ENCODE results near the gene EVA1B. TPM values are rescaled to one million over a fixed set of nuclear protein-coding genes. Genes with fewer than 3 reads are reported as not detected.

Gene EVA1B
- 1 to 10 TPM; 5.8 to 6.3 TPM for total RNA-seq

- Mint-ChIP-seq H3K4me3 (peak within 1 kb of the TSS; percentile 77), H3K36me3 (no peaks in the 10 kb centered on the region), H3K27ac (peak within 1 kb of the TSS in 1 of 2 donors; percentile 63), H3K4me1 (ENCODE audit: low read depth in 2 of 2) (peaks cover 9 to 21% of the 10 kb centered on the region in 2 donors), H3K27me3 (peaks cover 0 to 4% of the 10 kb centered on the region in 2 donors), H3K9me3 (no peaks in the 10 kb centered on the region)
- ATAC-seq (peak; percentile 78 to 84), DNase-seq (ENCODE audit: low spot score) (peak; percentile 84)
These were observed at the start of gene EVA1B for GRCh38 chr1:36323636-36324352. Gene EVA1B (minus strand): TSS chr1:36323645. CDS start chr1:36323037, 608 bp downstream.

- Mint-ChIP-seq H3K27me3 (no peaks in the 10 kb centered on the region), H3K9me3 (no peaks in the 10 kb centered on the region), H3K4me3 (no peak overlapping the region), H3K27ac (peak overlapping the region; percentile 97 to 98), H3K4me1 (ENCODE audit: low read depth in 2 of 2) (peaks cover 48 to 50% of the 10 kb centered on the region in 2 donors), H3K36me3 (no peaks in the 10 kb centered on the region)
- ATAC-seq = no peak
- DNase-seq (ENCODE audit: low spot score) = no peak
These were observed 49.2 kb upstream of the EVA1B start for GRCh38 chr1:36372617-36373016.

- ATAC-seq (peak; percentile 19 to 58), DNase-seq (ENCODE audit: low spot score) (peak; percentile 83)
- H3K9me3 Mint-ChIP-seq = no peaks in the 10 kb centered on the region
- peaks cover 46 to 50% of the 10 kb centered on the region in 2 donors for H3K4me1 Mint-ChIP-seq (ENCODE audit: low read depth in 2 of 2)
- H3K36me3 Mint-ChIP-seq = no peaks in the 10 kb centered on the region
- H3K27me3 Mint-ChIP-seq = no peaks in the 10 kb centered on the region
- peak overlapping the region in 1 of 2 donors; percentile 68 for H3K27ac Mint-ChIP-seq
- no peak overlapping the region for H3K4me3 Mint-ChIP-seq
These were observed 45.8 kb upstream of the EVA1B start for GRCh38 chr1:36369061-36369861.

- no peak overlapping the region for H3K4me3 Mint-ChIP-seq
- peak overlapping the region in 1 of 2 donors; percentile 86 for H3K27ac Mint-ChIP-seq
- H3K4me1 Mint-ChIP-seq (ENCODE audit: low read depth in 2 of 2) = peaks cover 32 to 36% of the 10 kb centered on the region in 2 donors
- no peak for ATAC-seq
- H3K27me3 Mint-ChIP-seq = no peaks in the 10 kb centered on the region
- no peaks in the 10 kb centered on the region for H3K9me3 Mint-ChIP-seq
- H3K36me3 Mint-ChIP-seq = no peaks in the 10 kb centered on the region
- DNase-seq (ENCODE audit: low spot score) = no peak
These were observed 44.4 kb upstream of the EVA1B start for GRCh38 chr1:36367798-36368197.

GRCh38 chr1:36367066-36367465, 43.6 kb upstream of the EVA1B start:
- no peak for ATAC-seq
- DNase-seq (ENCODE audit: low spot score) = no peak
- Mint-ChIP-seq H3K27me3 (no peaks in the 10 kb centered on the region), H3K9me3 (no peaks in the 10 kb centered on the region), H3K36me3 (no peaks in the 10 kb centered on the region), H3K4me1 (ENCODE audit: low read depth in 2 of 2) (peaks cover 31 to 32% of the 10 kb centered on the region in 2 donors), H3K27ac (peak overlapping the region in 1 of 2 donors; percentile 86), H3K4me3 (no peak overlapping the region)

GRCh38 chr1:36366091-36366661, 42.7 kb upstream of the EVA1B start:
- Mint-ChIP-seq H3K27ac (peak overlapping the region; percentile 28 to 86), H3K27me3 (no peaks in the 10 kb centered on the region), H3K4me1 (ENCODE audit: low read depth in 2 of 2) (peaks cover 31 to 34% of the 10 kb centered on the region in 2 donors), H3K36me3 (no peaks in the 10 kb centered on the region), H3K9me3 (no peaks in the 10 kb centered on the region), H3K4me3 (no peak overlapping the region)
- peak; percentile 75 to 82 for ATAC-seq
- no peak for DNase-seq (ENCODE audit: low spot score)

GRCh38 chr1:36365381-36365780, 41.9 kb upstream of the EVA1B start:
- H3K9me3 Mint-ChIP-seq = no peaks in the 10 kb centered on the region
- H3K27me3 Mint-ChIP-seq = no peaks in the 10 kb centered on the region
- H3K4me1 Mint-ChIP-seq (ENCODE audit: low read depth in 2 of 2) = peaks cover 31 to 34% of the 10 kb centered on the region in 2 donors
- H3K27ac Mint-ChIP-seq = peak overlapping the region in 1 of 2 donors; percentile 86
- no peaks in the 10 kb centered on the region for H3K36me3 Mint-ChIP-seq
- ATAC-seq (no peak), DNase-seq (ENCODE audit: low spot score) (no peak)
- H3K4me3 Mint-ChIP-seq = no peak overlapping the region

GRCh38 chr1:36359911-36360550, 36.6 kb upstream of the EVA1B start:
- DNase-seq (ENCODE audit: low spot score) (no peak), ATAC-seq (no peak)
- H3K27me3 Mint-ChIP-seq = no peaks in the 10 kb centered on the region
- no peaks in the 10 kb centered on the region for H3K9me3 Mint-ChIP-seq
- H3K27ac Mint-ChIP-seq = peak overlapping the region in 1 of 2 donors; percentile 72
- H3K36me3 Mint-ChIP-seq = no peaks in the 10 kb centered on the region
- no peak overlapping the region for H3K4me3 Mint-ChIP-seq
- peaks cover 0 to 9% of the 10 kb centered on the region in 2 donors for H3K4me1 Mint-ChIP-seq (ENCODE audit: low read depth in 2 of 2)

- Mint-ChIP-seq H3K27ac (peak overlapping the region in 1 of 2 donors; percentile 72), H3K4me3 (no peak overlapping the region), H3K9me3 (no peaks in the 10 kb centered on the region), H3K27me3 (no peaks in the 10 kb centered on the region), H3K36me3 (no peaks in the 10 kb centered on the region), H3K4me1 (ENCODE audit: low read depth in 2 of 2) (peaks cover 0 to 8% of the 10 kb centered on the region in 2 donors)
- no peak for DNase-seq (ENCODE audit: low spot score)
- ATAC-seq = no peak
These were observed 35.9 kb upstream of the EVA1B start for GRCh38 chr1:36359383-36359782.

- DNase-seq (ENCODE audit: low spot score) (no peak), ATAC-seq (no peak)
- Mint-ChIP-seq H3K27ac (no peak overlapping the region), H3K36me3 (no peaks in the 10 kb centered on the region), H3K4me1 (ENCODE audit: low read depth in 2 of 2) (peaks cover 0 to 8% of the 10 kb centered on the region in 2 donors), H3K27me3 (no peaks in the 10 kb centered on the region), H3K4me3 (no peak overlapping the region), H3K9me3 (no peaks in the 10 kb centered on the region)
These were observed 35.2 kb upstream of the EVA1B start for GRCh38 chr1:36358514-36359084.

- H3K4me3 Mint-ChIP-seq = no peak overlapping the region
- no peak overlapping the region for H3K27ac Mint-ChIP-seq
- H3K9me3 Mint-ChIP-seq = no peaks in the 10 kb centered on the region
- DNase-seq (ENCODE audit: low spot score) (no peak), ATAC-seq (no peak)
- peaks cover 0 to 22% of the 10 kb centered on the region in 2 donors for H3K4me1 Mint-ChIP-seq (ENCODE audit: low read depth in 2 of 2)
- H3K36me3 Mint-ChIP-seq = no peaks in the 10 kb centered on the region
- H3K27me3 Mint-ChIP-seq = no peaks in the 10 kb centered on the region
These were observed 32.4 kb upstream of the EVA1B start for GRCh38 chr1:36355811-36356210.

- no peak overlapping the region for H3K4me3 Mint-ChIP-seq
- DNase-seq (ENCODE audit: low spot score) = no peak
- no peak overlapping the region for H3K27ac Mint-ChIP-seq
- H3K36me3 Mint-ChIP-seq = no peaks in the 10 kb centered on the region
- H3K9me3 Mint-ChIP-seq = no peaks in the 10 kb centered on the region
- H3K4me1 Mint-ChIP-seq (ENCODE audit: low read depth in 2 of 2) = peaks cover 5 to 23% of the 10 kb centered on the region in 2 donors
- no peaks in the 10 kb centered on the region for H3K27me3 Mint-ChIP-seq
- ATAC-seq = no peak
These were observed 31.0 kb upstream of the EVA1B start for GRCh38 chr1:36354486-36354885.

All from natural killer cell treated with Interleukin-12 subunit alpha and Interleukin-12 subunit beta and Interleukin-15 and Interleukin-18, amount 100 ng/mL, for 72 hours (primary cell).